SU-DHL-6 (cell line): Measurements from ENCODE around the gene SLC16A10.

Source experiments
- H2AFZ ChIP-seq: fragments of 200-600 bp; sonication (generic); 2 replicates; pipeline ENCODE4 v1.6.1; 2014; ENCODE audit warnings: low read depth, mild to moderate bottlenecking, moderate library complexity, mixed read lengths, antibody characterized with exemption, low read length; ENCODE audit not compliant: severe bottlenecking
- H3F3A ChIP-seq: fragments of 200-600 bp; shearing (Covaris generic); 2 replicates; pipeline ENCODE4 v1.6.0; 2016; ENCODE audit warnings: antibody characterized with exemption, mild to moderate bottlenecking; ENCODE audit not compliant: insufficient read depth
- H3K27ac ChIP-seq: fragments of 200-600 bp; sonication (generic); 2 replicates; pipeline ENCODE4 v1.5.1; 2016; ENCODE audit warnings: low read depth, mild to moderate bottlenecking, low read length, moderate library complexity, mixed read lengths
- H3K27me3 ChIP-seq: fragments of 200-600 bp; sonication (generic), shearing (Covaris generic); 2 replicates; pipeline ENCODE4 v1.6.0; 2014; ENCODE audit warnings: mild to moderate bottlenecking, low read length
- H3K36me3 ChIP-seq: fragments of 200-600 bp; sonication (generic); 2 replicates; pipeline ENCODE4 v1.6.1; 2014; ENCODE audit warnings: mild to moderate bottlenecking, low read length, mixed read lengths
- H3K4me2 ChIP-seq: fragments of 300-600, 200-600 bp; shearing (Covaris generic), sonication (generic); 2 replicates; pipeline ENCODE4 v1.6.0; 2014; ENCODE audit warnings: low read length, low read depth, mild to moderate bottlenecking; ENCODE audit not compliant: poor library complexity, severe bottlenecking
- H3K4me3 ChIP-seq: fragments of 200-600 bp; sonication (generic); 2 replicates; pipeline ENCODE4 v1.5.1; 2014; ENCODE audit warnings: antibody characterized with exemption, low read length, mild to moderate bottlenecking, mixed read lengths; ENCODE audit not compliant: insufficient read depth, poor library complexity, severe bottlenecking
- H3K79me2 ChIP-seq: fragments of 200-600 bp; sonication (generic); 2 replicates; pipeline ENCODE4 v1.6.1; 2014; ENCODE audit warnings: mild to moderate bottlenecking, low read length, moderate library complexity; ENCODE audit not compliant: insufficient read depth
- H3K9ac ChIP-seq: fragments of 200-600 bp; sonication (generic); 2 replicates; pipeline ENCODE4 v1.7.0; 2014; ENCODE audit warnings: mild to moderate bottlenecking, low read length
- H3K9me2 ChIP-seq: fragments of 200-600 bp; sonication (generic); replicated peaks from 2 replicates; pipeline ENCODE4 v1.6.1; 2014; ENCODE audit warnings: low read length; ENCODE audit not compliant: insufficient read depth
- H3K9me3 ChIP-seq: fragments of 200-600 bp; sonication (generic); 2 replicates; pipeline ENCODE4 v1.6.1; 2014; ENCODE audit warnings: low read length, mixed read lengths; ENCODE audit not compliant: insufficient read depth
- H4K20me1 ChIP-seq: fragments of 200-600 bp; sonication (generic); 2 replicates; pipeline ENCODE4 v1.6.1; 2014; ENCODE audit warnings: low read depth, mild to moderate bottlenecking, antibody characterized with exemption, low read length, moderate library complexity, mixed read lengths
- CTCF ChIP-seq: fragments of 200-600 bp; sonication (generic); IDR thresholded peaks from one replicate; pipeline ENCODE4 v1.5.1; 2017; ENCODE audit warnings: antibody characterized with exemption, mild to moderate bottlenecking, low read length, moderate library complexity; ENCODE audit not compliant: insufficient read depth, poor library complexity, severe bottlenecking
- EZH2phosphoT487 ChIP-seq: fragments of 200-600 bp; sonication (generic), shearing (Covaris generic); conservative IDR thresholded peaks from 2 replicates; pipeline ENCODE4 v1.6.1; 2018; ENCODE audit warnings: mild to moderate bottlenecking, antibody characterized with exemption, low read length, moderate library complexity, mixed read lengths

Gene SLC16A10

DNA sequence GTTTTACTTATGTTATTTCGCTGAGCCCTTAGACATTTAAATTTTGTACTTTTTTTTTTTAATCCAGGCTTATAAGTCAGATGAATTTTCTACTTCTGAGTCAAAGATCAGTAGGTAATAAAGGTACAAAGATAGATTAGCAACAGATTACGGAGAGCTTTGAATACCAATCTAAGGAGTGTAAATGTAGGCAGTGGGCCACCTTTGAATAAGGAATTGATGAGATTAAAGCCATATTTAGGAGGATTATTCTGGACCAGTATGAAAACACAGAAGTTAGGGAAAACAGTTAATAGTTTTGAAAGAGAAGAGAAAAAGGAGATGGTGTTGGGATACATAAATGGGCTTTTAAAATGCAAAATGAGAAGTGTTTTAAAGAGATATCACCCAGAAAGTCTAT is 117.6 kb downstream of the SLC16A10 start:
- Histone ChIP-seq H3K9me3 (no peaks in the 10 kb centered on the region), H3K9ac (no peak overlapping the region), H3K4me2 (no peak overlapping the region), H3K79me2 (no peaks in the 10 kb centered on the region), H2AFZ (no peak overlapping the region), H3K36me3 (no peaks in the 10 kb centered on the region), H3K27ac (no peak overlapping the region), H4K20me1 (no peaks in the 10 kb centered on the region), H3F3A (no peaks in the 10 kb centered on the region), H3K4me3 (no peak overlapping the region), H3K9me2 (no peaks in the 10 kb centered on the region), H3K27me3 (no peaks in the 10 kb centered on the region)
- TF ChIP-seq EZH2phosphoT487, result no peak
- TF ChIP-seq CTCF, result no peak

DNA sequence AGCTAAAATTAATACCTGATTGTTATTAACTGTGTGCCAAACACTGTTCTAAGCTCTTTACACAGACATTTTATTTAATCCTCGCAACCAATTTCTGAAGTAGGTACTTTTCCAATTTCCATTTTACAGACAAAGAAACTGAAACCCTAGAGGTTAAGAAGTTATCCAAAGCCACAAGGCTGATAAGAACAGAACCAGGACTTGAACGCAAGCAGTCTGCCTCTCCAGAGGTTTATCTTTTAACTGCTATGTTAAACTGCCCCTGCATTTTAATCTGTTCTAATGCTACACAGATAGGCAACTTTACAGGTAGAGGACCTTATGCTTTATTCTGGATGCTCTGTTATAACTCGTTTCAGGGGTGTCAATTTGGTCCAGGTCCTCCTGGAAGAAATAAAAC is 118.2 kb downstream of the SLC16A10 start:
- Histone ChIP-seq H3K4me3 (no peak overlapping the region), H4K20me1 (no peaks in the 10 kb centered on the region), H2AFZ (no peak overlapping the region), H3K36me3 (no peaks in the 10 kb centered on the region), H3K27me3 (no peaks in the 10 kb centered on the region), H3K9me2 (no peaks in the 10 kb centered on the region), H3K27ac (no peak overlapping the region), H3K9me3 (no peaks in the 10 kb centered on the region), H3F3A (no peaks in the 10 kb centered on the region), H3K79me2 (no peaks in the 10 kb centered on the region), H3K9ac (no peak overlapping the region), H3K4me2 (no peak overlapping the region)
- TF ChIP-seq EZH2phosphoT487, result no peak
- no peak for TF ChIP-seq CTCF

GRCh38 chr6:111207141-111207858 is 120.0 kb downstream of the SLC16A10 start:
- Histone ChIP-seq H3K4me2 (no peak overlapping the region), H4K20me1 (no peaks in the 10 kb centered on the region), H3K9me3 (no peaks in the 10 kb centered on the region), H3K27me3 (no peaks in the 10 kb centered on the region), H2AFZ (no peak overlapping the region), H3F3A (no peaks in the 10 kb centered on the region), H3K4me3 (no peak overlapping the region), H3K9me2 (no peaks in the 10 kb centered on the region), H3K79me2 (no peaks in the 10 kb centered on the region), H3K36me3 (no peaks in the 10 kb centered on the region), H3K27ac (no peak overlapping the region), H3K9ac (no peak overlapping the region)
- TF ChIP-seq EZH2phosphoT487 (no peak), CTCF (no peak)
